HL-60 (cell line): ENCODE results near the gene LRP1B.

Source experiments
- DNase-seq, 2 experiments: peaks; one replicate each; pipeline ENCODE4 v3.0.0-alpha.2; 2010 to 2020; ENCODE audit warnings: low read depth in 1 of 2, low spot score in 1 of 2
- H3K27ac ChIP-seq: fragments of 250-450 bp; sonication (Bioruptor Pico); replicated peaks from 2 replicates; pipeline ENCODE4 v1.5.1; 2020; ENCODE audit warnings: mild to moderate bottlenecking, moderate library complexity
- H3K27me3 ChIP-seq: fragments of 250-450 bp; sonication (Bioruptor Pico); 2 replicates; pipeline ENCODE4 v1.5.1; 2021; ENCODE audit warnings: mild to moderate bottlenecking, moderate library complexity; ENCODE audit not compliant: insufficient read depth, poor library complexity, severe bottlenecking
- H3K4me3 ChIP-seq: replicated peaks from 2 replicates; pipeline ENCODE4 v1.5.1; 2011; ENCODE audit warnings: mild to moderate bottlenecking, control low read depth, low read length; ENCODE audit not compliant: insufficient read depth
- CTCF ChIP-seq: IDR thresholded peaks from one replicate; pipeline ENCODE4 v1.5.1; 2011; ENCODE audit warnings: low read length, control low read depth, inconsistent platforms; ENCODE audit not compliant: insufficient read depth
- GABPA ChIP-seq: IDR thresholded peaks from 2 replicates; pipeline ENCODE4 v1.6.1; 2012; ENCODE audit warnings: low read depth
- POLR2AphosphoS5 ChIP-seq: IDR thresholded peaks from 2 replicates; pipeline ENCODE4 v1.6.1; 2012; ENCODE audit warnings: low read depth
- SPI1 ChIP-seq: IDR thresholded peaks from 2 replicates; pipeline ENCODE4 v1.6.1; 2012; ENCODE audit warnings: low read depth, mild to moderate bottlenecking, borderline replicate concordance
- TF ChIP-seq, protein P1 (sequence below): IDR thresholded peaks from 2 replicates; pipeline ENCODE4 v1.6.1; 2012; ENCODE audit warnings: low read depth; ENCODE audit not compliant: insufficient replicate concordance

Gene LRP1B

GRCh38 chr2:141437521-141437920 lies 693.3 kb downstream of the LRP1B start:
- Histone ChIP-seq H3K27ac (no peak overlapping the region), H3K4me3 (no peak overlapping the region), H3K27me3 (no peaks in the 10 kb centered on the region)
- TF ChIP-seq SPI1 (no peak), GABPA (no peak), POLR2AphosphoS5 (no peak), CTCF (no peak)
- TF ChIP-seq, protein P1, sequence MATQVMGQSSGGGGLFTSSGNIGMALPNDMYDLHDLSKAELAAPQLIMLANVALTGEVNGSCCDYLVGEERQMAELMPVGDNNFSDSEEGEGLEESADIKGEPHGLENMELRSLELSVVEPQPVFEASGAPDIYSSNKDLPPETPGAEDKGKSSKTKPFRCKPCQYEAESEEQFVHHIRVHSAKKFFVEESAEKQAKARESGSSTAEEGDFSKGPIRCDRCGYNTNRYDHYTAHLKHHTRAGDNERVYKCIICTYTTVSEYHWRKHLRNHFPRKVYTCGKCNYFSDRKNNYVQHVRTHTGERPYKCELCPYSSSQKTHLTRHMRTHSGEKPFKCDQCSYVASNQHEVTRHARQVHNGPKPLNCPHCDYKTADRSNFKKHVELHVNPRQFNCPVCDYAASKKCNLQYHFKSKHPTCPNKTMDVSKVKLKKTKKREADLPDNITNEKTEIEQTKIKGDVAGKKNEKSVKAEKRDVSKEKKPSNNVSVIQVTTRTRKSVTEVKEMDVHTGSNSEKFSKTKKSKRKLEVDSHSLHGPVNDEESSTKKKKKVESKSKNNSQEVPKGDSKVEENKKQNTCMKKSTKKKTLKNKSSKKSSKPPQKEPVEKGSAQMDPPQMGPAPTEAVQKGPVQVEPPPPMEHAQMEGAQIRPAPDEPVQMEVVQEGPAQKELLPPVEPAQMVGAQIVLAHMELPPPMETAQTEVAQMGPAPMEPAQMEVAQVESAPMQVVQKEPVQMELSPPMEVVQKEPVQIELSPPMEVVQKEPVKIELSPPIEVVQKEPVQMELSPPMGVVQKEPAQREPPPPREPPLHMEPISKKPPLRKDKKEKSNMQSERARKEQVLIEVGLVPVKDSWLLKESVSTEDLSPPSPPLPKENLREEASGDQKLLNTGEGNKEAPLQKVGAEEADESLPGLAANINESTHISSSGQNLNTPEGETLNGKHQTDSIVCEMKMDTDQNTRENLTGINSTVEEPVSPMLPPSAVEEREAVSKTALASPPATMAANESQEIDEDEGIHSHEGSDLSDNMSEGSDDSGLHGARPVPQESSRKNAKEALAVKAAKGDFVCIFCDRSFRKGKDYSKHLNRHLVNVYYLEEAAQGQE = no peak
- DNase-seq = no peak

DNA sequence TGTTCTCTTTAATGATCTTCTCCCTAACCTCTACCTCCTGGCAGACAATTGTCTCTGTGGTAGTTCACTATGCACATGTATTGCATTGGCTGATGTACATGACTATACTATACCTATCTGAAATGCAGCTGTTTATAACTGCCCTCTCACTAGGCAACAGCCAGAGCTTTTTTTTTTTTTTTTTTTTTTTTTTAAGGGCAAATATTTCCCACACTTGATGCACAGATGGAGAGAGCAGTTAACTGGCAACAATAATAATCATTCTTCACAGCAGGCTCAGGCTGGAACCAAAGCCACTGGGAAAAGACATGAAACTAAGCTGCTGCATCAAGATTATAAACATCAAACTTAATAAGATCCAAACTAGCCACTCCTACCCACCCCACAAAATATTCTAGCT lies 707.7 kb downstream of the LRP1B start:
- no peak overlapping the region for H3K27ac ChIP-seq
- DNase-seq = no peak
- no peak for TF ChIP-seq CTCF
- no peak for TF ChIP-seq SPI1
- no peak for TF ChIP-seq POLR2AphosphoS5
- TF ChIP-seq, protein P1 = no peak
- TF ChIP-seq GABPA = no peak
- H3K4me3 ChIP-seq = no peak overlapping the region
- no peaks in the 10 kb centered on the region for H3K27me3 ChIP-seq

GRCh38 chr2:141417246-141417797 lies 713.5 kb downstream of the LRP1B start:
- no peak overlapping the region for H3K27ac ChIP-seq
- no peaks in the 10 kb centered on the region for H3K27me3 ChIP-seq
- TF ChIP-seq GABPA (no peak), POLR2AphosphoS5 (no peak), SPI1 (no peak), CTCF (no peak)
- TF ChIP-seq, protein P1 = no peak
- H3K4me3 ChIP-seq = no peak overlapping the region
- no peak for DNase-seq
